ENCODE measurements around the gene HIC2. TPM values are rescaled to one million over a fixed set of nuclear protein-coding genes. Genes with fewer than 3 reads are reported as not detected.
A peak's percentile ranks its signal among the peaks of the same experiment; 100 is the strongest.
"Not testable (repeated sequence)": the region's sequence is repeated elsewhere in the genome, so short reads cannot be mapped to it uniquely, and the experiment has no call there.

HIC2 gene
- total RNA-seq, 1 experiment from 2014 or later = 3.5 TPM

GRCh38 chr22:21450320-21450831, 33.2 kb downstream of the HIC2 start:
- Histone ChIP-seq H3K9ac (ENCODE audit: low read length) (no peak overlapping the region), H4K20me1 (ENCODE audit: low read length) (no peaks in the 10 kb centered on the region), H3K9me3 (ENCODE audit: low read length) (no peaks in the 10 kb centered on the region), H3K9me2 (replicated peaks; ENCODE audit: low read length) (no peaks in the 10 kb centered on the region), H3K4me1 (ENCODE audit: insufficient read depth, low read length) (no peaks in the 10 kb centered on the region), H3K27me3 (ENCODE audit: low read length) (no peaks in the 10 kb centered on the region), H3K4me3 (ENCODE audit: low read length) (no peak overlapping the region), H3K27ac (ENCODE audit: low read length) (no peak overlapping the region), H3F3A (ENCODE audit: low read length, unreplicated experiment) (no peaks in the 10 kb centered on the region), H2AFZ (ENCODE audit: low read length) (no peak overlapping the region), H3K4me2 (ENCODE audit: low read length) (no peak overlapping the region), H3K36me3 (ENCODE audit: low read depth, low read length) (no peaks in the 10 kb centered on the region), H3K79me2 (ENCODE audit: low read length) (no peaks in the 10 kb centered on the region)
- intact Hi-C loops (cut with micrococcal nuclease) = no loop called here
- ATAC-seq (no peak), DNase-seq (no peak)
- POLR2A ChIA-PET (ENCODE audit: unreplicated experiment) = no interaction called here
- CTCF ChIA-PET = no interaction called here
- TF ChIP-seq EZH2phosphoT487 (IDR thresholded peaks at IDR 0.05; ENCODE audit: borderline replicate concordance, low read length) = no peak
- no peak for TF ChIP-seq EZH2 (IDR thresholded peaks at IDR 0.05; ENCODE audit: low read length, unreplicated experiment)
- TF ChIP-seq CTCF (conservative IDR thresholded peaks at IDR 0.05; ENCODE audit: low read depth, low read length) = peak; percentile 16; the same call in 1 of the 2 replicates
- no TSS peak for BruUV-seq (replicated peaks)

GRCh38 chr22:21450858-21451353, 33.7 kb downstream of the HIC2 start:
- POLR2A ChIA-PET (ENCODE audit: unreplicated experiment) = no interaction called here
- DNase-seq = no peak
- no peak overlapping the region for H3K4me2 ChIP-seq (ENCODE audit: low read length)
- H3K4me1 ChIP-seq (ENCODE audit: insufficient read depth, low read length) = no peaks in the 10 kb centered on the region; the same call in 1 of the 2 replicates
- intact Hi-C loops (cut with micrococcal nuclease) = no loop called here
- CTCF ChIA-PET = no interaction called here
- no peaks in the 10 kb centered on the region for H3K79me2 ChIP-seq (ENCODE audit: low read length)
- no peaks in the 10 kb centered on the region for H4K20me1 ChIP-seq (ENCODE audit: low read length)
- no peak for TF ChIP-seq CTCF (conservative IDR thresholded peaks at IDR 0.05; ENCODE audit: low read depth, low read length)
- H3K27me3 ChIP-seq (ENCODE audit: low read length) = no peaks in the 10 kb centered on the region
- H3K9me3 ChIP-seq (ENCODE audit: low read length) = no peaks in the 10 kb centered on the region
- H3K36me3 ChIP-seq (ENCODE audit: low read depth, low read length) = no peaks in the 10 kb centered on the region
- no peak overlapping the region for H3K9ac ChIP-seq (ENCODE audit: low read length)
- no peak overlapping the region for H3K27ac ChIP-seq (ENCODE audit: low read length)
- ATAC-seq = no peak
- no peak overlapping the region for H2AFZ ChIP-seq (ENCODE audit: low read length)
- H3K4me3 ChIP-seq (ENCODE audit: low read length) = no peak overlapping the region
- no peaks in the 10 kb centered on the region for H3K9me2 ChIP-seq (replicated peaks; ENCODE audit: low read length)
- H3F3A ChIP-seq (ENCODE audit: low read length, unreplicated experiment) = no peaks in the 10 kb centered on the region
- no TSS peak for BruUV-seq (replicated peaks)

- ATAC-seq (no peak), DNase-seq (no peak)
- H3K27ac ChIP-seq (ENCODE audit: low read length) = no peak overlapping the region
- peaks cover 7% of the 10 kb centered on the region for H3K4me1 ChIP-seq (ENCODE audit: insufficient read depth, low read length)
- H3K9me2 ChIP-seq (replicated peaks; ENCODE audit: low read length) = no peaks in the 10 kb centered on the region
- no peaks in the 10 kb centered on the region for H3K9me3 ChIP-seq (ENCODE audit: low read length)
- no peaks in the 10 kb centered on the region for H3F3A ChIP-seq (ENCODE audit: low read length, unreplicated experiment)
- no peaks in the 10 kb centered on the region for H3K79me2 ChIP-seq (ENCODE audit: low read length)
- ChIA-PET CTCF (no interaction called here), POLR2A (ENCODE audit: unreplicated experiment) (no interaction called here)
- no peaks in the 10 kb centered on the region for H3K36me3 ChIP-seq (ENCODE audit: low read depth, low read length)
- H3K4me2 ChIP-seq (ENCODE audit: low read length) = no peak overlapping the region
- H3K27me3 ChIP-seq (ENCODE audit: low read length) = no peaks in the 10 kb centered on the region
- no peak overlapping the region for H2AFZ ChIP-seq (ENCODE audit: low read length)
- TF ChIP-seq CTCF (conservative IDR thresholded peaks at IDR 0.05; ENCODE audit: low read depth, low read length) (no peak), EZH2 (IDR thresholded peaks at IDR 0.05; ENCODE audit: low read length, unreplicated experiment) (no peak), EZH2phosphoT487 (IDR thresholded peaks at IDR 0.05; ENCODE audit: borderline replicate concordance, low read length) (no peak)
- intact Hi-C loops (cut with micrococcal nuclease) = no loop called here
- no peak overlapping the region for H3K9ac ChIP-seq (ENCODE audit: low read length)
- BruUV-seq (replicated peaks) = no TSS peak
- no peaks in the 10 kb centered on the region for H4K20me1 ChIP-seq (ENCODE audit: low read length)
- H3K4me3 ChIP-seq (ENCODE audit: low read length) = no peak overlapping the region
Observed at GRCh38 chr22:21451545-21452520, 34.7 kb downstream of the HIC2 start.

- peaks cover 14% of the 10 kb centered on the region for H3K4me1 ChIP-seq (ENCODE audit: insufficient read depth, low read length)
- H3K27ac ChIP-seq (ENCODE audit: low read length); H3K9me2 ChIP-seq (replicated peaks; ENCODE audit: low read length); BruUV-seq (replicated peaks); H3K79me2 ChIP-seq (ENCODE audit: low read length); H4K20me1 ChIP-seq (ENCODE audit: low read length); DNase-seq; H3F3A ChIP-seq (ENCODE audit: low read length, unreplicated experiment); ATAC-seq; H2AFZ ChIP-seq (ENCODE audit: low read length); POLR2A ChIA-PET (ENCODE audit: unreplicated experiment); H3K9me3 ChIP-seq (ENCODE audit: low read length); H3K36me3 ChIP-seq (ENCODE audit: low read depth, low read length); H3K4me2 ChIP-seq (ENCODE audit: low read length); H3K27me3 ChIP-seq (ENCODE audit: low read length); CTCF ChIA-PET; intact Hi-C loops (cut with micrococcal nuclease); H3K9ac ChIP-seq (ENCODE audit: low read length); H3K4me3 ChIP-seq (ENCODE audit: low read length): not testable (repeated sequence)
Observed at GRCh38 chr22:21452666-21453065, 35.5 kb downstream of the HIC2 start.
